ENCODE measurements around the gene CLEC5A. TPM values are rescaled to one million over a fixed set of nuclear protein-coding genes. Genes with fewer than 3 reads are reported as not detected.

Gene CLEC5A
- total and polyA plus RNA-seq, 11 donors = 0.12 to 2.6 (median 0.50) TPM; not detected in 1

DNA sequence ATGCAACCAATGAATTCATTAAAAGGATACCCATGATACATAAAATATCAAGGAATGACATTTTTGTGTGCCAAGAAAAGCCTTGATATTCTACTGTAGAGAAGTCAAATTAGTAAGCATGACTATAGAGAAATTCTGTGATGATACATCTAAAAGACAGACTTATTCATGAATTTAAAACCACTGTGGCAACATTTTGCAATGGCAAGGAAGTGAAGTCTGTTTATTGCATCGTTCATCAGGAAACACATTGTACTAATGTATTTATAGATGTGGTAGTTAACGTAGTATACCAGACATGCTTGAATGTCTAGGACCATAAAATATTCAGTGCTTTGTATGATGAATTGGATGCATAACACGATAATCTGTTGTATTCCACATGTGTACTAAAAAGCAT, 9.3 kb upstream of the CLEC5A start:
- no peak for TF ChIP-seq CTCF (IDR thresholded peaks at IDR 0.05)
- no peak for TF ChIP-seq POLR2A (IDR thresholded peaks at IDR 0.05)
- intact Hi-C loops (cut with DNase I) = no loop called here
- Histone ChIP-seq H3K4me3 (no peak overlapping the region), H3K27me3 (no peaks in the 10 kb centered on the region), H3K36me3 (no peaks in the 10 kb centered on the region), H3K9me3 (no peaks in the 10 kb centered on the region), H3K4me1 (peaks cover 0 to 13% (median 0%) of the 10 kb centered on the region in 12 donors), H3K27ac (no peak overlapping the region)
- ATAC-seq (peak in 3 of 4 donors; percentile 26 to 62 (median 55)), DNase-seq (no peak)
- WGBS, 4 donors = 51 to 60% (median 55%) methylated on average over 3 of the region's 3 CpGs

GRCh38 chr7:141954334-141954733, 7.6 kb upstream of the CLEC5A start:
- DNase-seq (no peak), ATAC-seq (no peak)
- WGBS, 4 donors = 53 to 81% (median 67%) methylated on average over 1 of the region's 1 CpG
- no peaks in the 10 kb centered on the region for H3K9me3 ChIP-seq
- peaks cover 0 to 3% (median 0%) of the 10 kb centered on the region in 12 donors for H3K4me1 ChIP-seq
- no peak overlapping the region for H3K27ac ChIP-seq
- no peaks in the 10 kb centered on the region for H3K36me3 ChIP-seq
- no peaks in the 10 kb centered on the region for H3K27me3 ChIP-seq
- no peak overlapping the region for H3K4me3 ChIP-seq
- intact Hi-C loops (cut with DNase I) = no loop called here
- TF ChIP-seq POLR2A (IDR thresholded peaks at IDR 0.05) (no peak), CTCF (IDR thresholded peaks at IDR 0.05) (no peak)

DNA sequence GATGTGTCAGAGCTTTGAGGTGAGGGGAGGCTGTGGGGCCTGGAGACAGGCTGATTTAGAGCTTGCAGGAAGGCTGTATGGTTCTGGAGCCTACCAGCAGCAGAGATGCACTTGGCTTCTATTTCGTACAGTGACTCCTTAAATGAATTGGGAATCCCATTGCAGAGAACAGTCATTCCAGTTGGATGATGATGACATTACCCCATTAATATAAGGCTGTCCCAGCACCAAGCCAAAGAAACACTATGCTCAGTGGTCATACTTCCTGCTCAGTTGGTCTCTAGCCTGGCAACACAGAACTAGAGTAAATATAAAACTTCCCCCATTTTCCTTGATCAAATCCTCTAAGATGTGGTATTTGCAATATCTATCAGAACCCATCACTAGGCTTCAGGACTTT, 5.7 kb upstream of the CLEC5A start:
- TF ChIP-seq CTCF (IDR thresholded peaks at IDR 0.05) (no peak), POLR2A (IDR thresholded peaks at IDR 0.05) (no peak)
- DNase-seq = no peak
- 74 to 89% (median 87%) methylated on average over 1 of the region's 1 CpG for WGBS, 4 donors
- intact Hi-C loops (cut with DNase I) = no loop called here
- no peak for ATAC-seq
- Histone ChIP-seq H3K4me3 (no peak overlapping the region), H3K9me3 (no peaks in the 10 kb centered on the region), H3K4me1 (peaks cover 0 to 3% (median 0%) of the 10 kb centered on the region in 12 donors), H3K36me3 (no peaks in the 10 kb centered on the region), H3K27me3 (no peaks in the 10 kb centered on the region), H3K27ac (no peak overlapping the region)

DNA sequence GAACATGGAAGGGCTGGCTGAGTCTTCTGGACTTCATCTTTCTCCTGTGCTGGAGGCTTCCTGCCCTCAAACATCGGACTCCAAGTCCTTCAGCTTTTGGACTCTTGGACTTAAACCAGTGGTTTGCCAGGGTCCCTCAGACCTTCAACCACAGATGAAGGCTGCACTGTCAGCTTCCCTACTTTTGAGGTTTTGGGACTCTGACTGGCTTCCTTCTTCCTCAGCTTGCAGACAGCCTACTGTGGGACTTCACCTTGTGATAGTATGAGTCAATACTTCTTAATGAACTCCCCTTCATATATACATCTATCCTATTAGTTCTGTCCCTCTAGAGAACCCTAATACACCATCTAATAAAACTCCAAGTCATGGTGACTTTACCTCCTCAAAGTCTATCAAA, 4.0 kb upstream of the CLEC5A start:
- ATAC-seq (no peak), DNase-seq (no peak)
- H3K27ac ChIP-seq = no peak overlapping the region
- intact Hi-C loops (cut with DNase I) = no loop called here
- WGBS, 4 donors = 79 to 92% (median 81%) methylated on average over 1 of the region's 1 CpG
- no peaks in the 10 kb centered on the region for H3K9me3 ChIP-seq
- peaks cover 0 to 5% (median 0%) of the 10 kb centered on the region in 12 donors for H3K4me1 ChIP-seq
- H3K27me3 ChIP-seq = no peaks in the 10 kb centered on the region
- no peak overlapping the region for H3K4me3 ChIP-seq
- TF ChIP-seq POLR2A (IDR thresholded peaks at IDR 0.05) (no peak), CTCF (IDR thresholded peaks at IDR 0.05) (no peak)
- H3K36me3 ChIP-seq = no peaks in the 10 kb centered on the region

Measured in heart left ventricle (tissue), 16 donors.